Panc1 (cell line): ENCODE results near the gene SH2D3C. TPM values are rescaled to one million over a fixed set of nuclear protein-coding genes. Genes with fewer than 3 reads are reported as not detected.

Experiments used
- ATAC-seq: fragments of 200-7000 bp; cut with Tn5 transposase; 2 replicates; pipeline ENCODE4 v1.9.1; 2020; ENCODE audit warnings: mild to moderate bottlenecking, moderate library complexity
- BruUV-seq: library from RNA; stranded (reverse); fragments of 400-500 nt; replicated peaks from 2 replicates; lab custom pipeline; 2021; lab: Mats Ljungman, UMichigan
- CTCF ChIA-PET: fragments of 300-600 bp; sonication (Branson Sonifier 250); formaldehyde crosslinking; loops from one replicate; lab custom pipeline; 2022; ENCODE audit warnings: antibody characterized with exemption; lab: Charles Lee
- POLR2A ChIA-PET: fragments of 300-600 bp; sonication (Branson Sonifier 250); formaldehyde crosslinking; loops from one replicate; lab custom pipeline; 2022; ENCODE audit warnings: antibody characterized with exemption; lab: Charles Lee
- DNase-seq: peaks from one replicate; pipeline ENCODE4 v3.0.0-alpha.2; 2010; ENCODE audit warnings: low read depth, low spot score
- H3K27ac ChIP-seq: 2 replicates; pipeline ENCODE4 v1.5.1; 2011; ENCODE audit warnings: mild to moderate bottlenecking, low read length, inconsistent platforms
- H3K27me3 ChIP-seq: fragments of 200-500 bp; sonication (Bioruptor generic); 2 replicates; pipeline ENCODE4 v1.6.0; 2014; ENCODE audit warnings: low read length, inconsistent platforms; ENCODE audit not compliant: control insufficient read depth, insufficient read depth
- H3K36me3 ChIP-seq: fragments of 200-500 bp; sonication (Bioruptor generic); 2 replicates; pipeline ENCODE4 v1.5.1; 2014; ENCODE audit warnings: inconsistent platforms, mild to moderate bottlenecking, low read length, moderate library complexity; ENCODE audit not compliant: control insufficient read depth, insufficient read depth
- H3K4me1 ChIP-seq: 2 replicates; pipeline ENCODE4 v1.5.1; 2011; ENCODE audit warnings: inconsistent platforms, mild to moderate bottlenecking, low read length, moderate library complexity; ENCODE audit not compliant: control insufficient read depth, insufficient read depth
- H3K4me3 ChIP-seq, 2 experiments: 2 replicates each; pipeline ENCODE4 v1.5.1; 2011 to 2012; ENCODE audit warnings: low read depth in 2 of 2, low read length in 2 of 2, mild to moderate bottlenecking in 2 of 2, inconsistent platforms in 1 of 2, moderate library complexity in 1 of 2
- H3K9me3 ChIP-seq: fragments of 200-500 bp; sonication (Bioruptor generic); 2 replicates; pipeline ENCODE4 v1.5.1; 2014; ENCODE audit warnings: low read depth, mild to moderate bottlenecking, inconsistent platforms, low read length, moderate library complexity; ENCODE audit not compliant: control insufficient read depth, insufficient read depth
- POLR2AphosphoS5 ChIP-seq: IDR thresholded peaks from 2 replicates; pipeline ENCODE4 v1.6.1; 2012; ENCODE audit warnings: mild to moderate bottlenecking, low read depth, low read length, moderate library complexity
- SIN3A ChIP-seq: IDR thresholded peaks from 2 replicates; pipeline ENCODE4 v1.6.1; 2012; ENCODE audit warnings: low read depth, mild to moderate bottlenecking, low read length, moderate library complexity, borderline replicate concordance; ENCODE audit not compliant: insufficient read depth
- TCF7L2 ChIP-seq: IDR thresholded peaks from 2 replicates; pipeline ENCODE4 v1.6.1; 2011; ENCODE audit warnings: mild to moderate bottlenecking, low read depth, low read length, inconsistent platforms
- in situ Hi-C: cut with HindIII; loops from 2 replicates; pipeline ENCODE4 v1.10.0; 2016; ENCODE audit warnings: low sequenced_read_pairs, low pct_unique_long_range_greater_than_20kb
- intact Hi-C: fragments of 100-400 bp; cut with micrococcal nuclease; formaldehyde crosslinking; loops from one replicate; pipeline ENCODE4 v1.10.0; 2022; ENCODE audit not compliant: unreplicated experiment
- total RNA-seq: library from RNA; stranded (reverse); gene quantifications from one replicate; pipeline ENCODE4 v1.2.1, GENCODE V29; 2021; ENCODE audit not compliant: unreplicated experiment
- TF ChIP-seq, protein P1 (sequence below): fragments of 450-650 bp; IDR thresholded peaks from 2 replicates; pipeline ENCODE4 v1.5.1; 2017; ENCODE audit warnings: mild to moderate bottlenecking
- TF ChIP-seq, protein P2 (sequence below), 2 experiments: IDR thresholded peaks; 2 replicates each; pipeline ENCODE4 v1.6.1; 2011 to 2012; ENCODE audit warnings: low read depth in 2 of 2, control low read depth in 1 of 2, low read length in 1 of 2, mild to moderate bottlenecking in 1 of 2, moderate library complexity in 1 of 2; ENCODE audit not compliant: insufficient read depth in 1 of 2

The SH2D3C gene
- total RNA-seq, 1 experiment from 2014 or later = 0.49 TPM

DNA sequence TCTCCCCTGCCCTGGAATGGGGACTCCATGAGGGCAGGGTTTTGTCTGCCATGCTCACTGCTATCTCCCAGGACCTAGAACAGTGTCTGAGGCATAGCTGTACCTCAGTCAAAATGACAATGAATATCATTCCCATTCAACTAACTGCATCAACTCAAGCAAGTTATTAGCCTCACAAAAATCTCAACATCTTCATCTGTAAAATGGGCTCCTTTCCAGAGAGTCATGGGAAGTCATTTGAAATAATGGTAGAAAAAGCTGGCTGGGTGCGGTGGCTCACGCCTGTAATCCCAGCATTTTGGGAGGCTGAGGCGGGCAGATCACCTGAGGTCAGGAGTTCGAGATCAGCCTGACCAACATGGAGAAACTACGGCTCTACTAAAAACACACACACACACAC lies 9.4 kb downstream of the SH2D3C start:
- no peaks in the 10 kb centered on the region for H3K4me1 ChIP-seq
- in situ Hi-C loops (no loop called here), intact Hi-C loops (no loop called here)
- BruUV-seq = no TSS peak
- H3K36me3 ChIP-seq = no peaks in the 10 kb centered on the region
- no peak overlapping the region for H3K4me3 ChIP-seq
- no peak overlapping the region for H3K27ac ChIP-seq
- ChIA-PET POLR2A (no interaction called here), CTCF (no interaction called here)
- TF ChIP-seq, protein P1, sequence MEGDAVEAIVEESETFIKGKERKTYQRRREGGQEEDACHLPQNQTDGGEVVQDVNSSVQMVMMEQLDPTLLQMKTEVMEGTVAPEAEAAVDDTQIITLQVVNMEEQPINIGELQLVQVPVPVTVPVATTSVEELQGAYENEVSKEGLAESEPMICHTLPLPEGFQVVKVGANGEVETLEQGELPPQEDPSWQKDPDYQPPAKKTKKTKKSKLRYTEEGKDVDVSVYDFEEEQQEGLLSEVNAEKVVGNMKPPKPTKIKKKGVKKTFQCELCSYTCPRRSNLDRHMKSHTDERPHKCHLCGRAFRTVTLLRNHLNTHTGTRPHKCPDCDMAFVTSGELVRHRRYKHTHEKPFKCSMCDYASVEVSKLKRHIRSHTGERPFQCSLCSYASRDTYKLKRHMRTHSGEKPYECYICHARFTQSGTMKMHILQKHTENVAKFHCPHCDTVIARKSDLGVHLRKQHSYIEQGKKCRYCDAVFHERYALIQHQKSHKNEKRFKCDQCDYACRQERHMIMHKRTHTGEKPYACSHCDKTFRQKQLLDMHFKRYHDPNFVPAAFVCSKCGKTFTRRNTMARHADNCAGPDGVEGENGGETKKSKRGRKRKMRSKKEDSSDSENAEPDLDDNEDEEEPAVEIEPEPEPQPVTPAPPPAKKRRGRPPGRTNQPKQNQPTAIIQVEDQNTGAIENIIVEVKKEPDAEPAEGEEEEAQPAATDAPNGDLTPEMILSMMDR = no peak
- no peak for TF ChIP-seq POLR2AphosphoS5
- TF ChIP-seq, protein P2, sequence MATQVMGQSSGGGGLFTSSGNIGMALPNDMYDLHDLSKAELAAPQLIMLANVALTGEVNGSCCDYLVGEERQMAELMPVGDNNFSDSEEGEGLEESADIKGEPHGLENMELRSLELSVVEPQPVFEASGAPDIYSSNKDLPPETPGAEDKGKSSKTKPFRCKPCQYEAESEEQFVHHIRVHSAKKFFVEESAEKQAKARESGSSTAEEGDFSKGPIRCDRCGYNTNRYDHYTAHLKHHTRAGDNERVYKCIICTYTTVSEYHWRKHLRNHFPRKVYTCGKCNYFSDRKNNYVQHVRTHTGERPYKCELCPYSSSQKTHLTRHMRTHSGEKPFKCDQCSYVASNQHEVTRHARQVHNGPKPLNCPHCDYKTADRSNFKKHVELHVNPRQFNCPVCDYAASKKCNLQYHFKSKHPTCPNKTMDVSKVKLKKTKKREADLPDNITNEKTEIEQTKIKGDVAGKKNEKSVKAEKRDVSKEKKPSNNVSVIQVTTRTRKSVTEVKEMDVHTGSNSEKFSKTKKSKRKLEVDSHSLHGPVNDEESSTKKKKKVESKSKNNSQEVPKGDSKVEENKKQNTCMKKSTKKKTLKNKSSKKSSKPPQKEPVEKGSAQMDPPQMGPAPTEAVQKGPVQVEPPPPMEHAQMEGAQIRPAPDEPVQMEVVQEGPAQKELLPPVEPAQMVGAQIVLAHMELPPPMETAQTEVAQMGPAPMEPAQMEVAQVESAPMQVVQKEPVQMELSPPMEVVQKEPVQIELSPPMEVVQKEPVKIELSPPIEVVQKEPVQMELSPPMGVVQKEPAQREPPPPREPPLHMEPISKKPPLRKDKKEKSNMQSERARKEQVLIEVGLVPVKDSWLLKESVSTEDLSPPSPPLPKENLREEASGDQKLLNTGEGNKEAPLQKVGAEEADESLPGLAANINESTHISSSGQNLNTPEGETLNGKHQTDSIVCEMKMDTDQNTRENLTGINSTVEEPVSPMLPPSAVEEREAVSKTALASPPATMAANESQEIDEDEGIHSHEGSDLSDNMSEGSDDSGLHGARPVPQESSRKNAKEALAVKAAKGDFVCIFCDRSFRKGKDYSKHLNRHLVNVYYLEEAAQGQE (IDR thresholded peaks at IDR 0.05; ENCODE audit: insufficient read depth in 1 of 2, low read depth in 2 of 2, low read length in 1 of 2) = no peak
- no peak for TF ChIP-seq SIN3A
- no peak for TF ChIP-seq TCF7L2
- no peaks in the 10 kb centered on the region for H3K9me3 ChIP-seq
- ATAC-seq (no peak), DNase-seq (no peak)
- H3K27me3 ChIP-seq = no peaks in the 10 kb centered on the region

DNA sequence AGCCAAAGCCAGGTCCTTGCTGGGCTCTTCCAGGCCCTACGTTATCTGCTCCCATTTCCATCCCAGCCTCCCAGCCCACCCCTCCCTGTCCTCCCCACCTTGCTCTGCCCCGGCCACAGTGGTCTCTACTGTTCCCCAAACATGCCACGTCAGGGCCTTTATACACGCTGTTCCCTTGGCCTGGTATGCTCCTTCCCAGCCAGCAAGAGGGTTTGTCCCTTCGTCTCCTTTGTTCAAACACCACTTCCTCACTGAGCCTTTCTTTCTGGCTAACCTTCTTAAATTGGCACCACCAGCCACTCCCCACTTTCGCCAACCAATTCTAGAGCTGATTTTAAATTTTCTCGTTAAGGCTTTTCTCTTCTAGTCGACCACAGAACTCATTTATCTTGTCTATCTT lies 9.8 kb downstream of the SH2D3C start:
- ATAC-seq = no peak
- intact Hi-C loops = no loop called here
- DNase-seq = no peak
- no peak for TF ChIP-seq TCF7L2
- TF ChIP-seq POLR2AphosphoS5 = no peak
- TF ChIP-seq, protein P2 (IDR thresholded peaks at IDR 0.05; ENCODE audit: insufficient read depth in 1 of 2, low read depth in 2 of 2, low read length in 1 of 2) = no peak
- TF ChIP-seq SIN3A = no peak
- TF ChIP-seq, protein P1 = no peak
- BruUV-seq = no TSS peak
- Histone ChIP-seq H3K9me3 (no peaks in the 10 kb centered on the region), H3K4me3 (no peak overlapping the region), H3K4me1 (no peaks in the 10 kb centered on the region), H3K36me3 (no peaks in the 10 kb centered on the region), H3K27me3 (no peaks in the 10 kb centered on the region), H3K27ac (no peak overlapping the region)
- in situ Hi-C loops = no loop called here
- CTCF ChIA-PET = no interaction called here
- POLR2A ChIA-PET = no interaction called here
